Fibroblast of skin of left quadriceps (primary cell): ENCODE measurements around the gene PTPRA.
"Not testable (repeated sequence)": the region's sequence is repeated elsewhere in the genome, so short reads cannot be mapped to it uniquely, and the experiment has no call there.

Experiments used
- DNase-seq, 2 experiments: peaks; one replicate each; pipeline ENCODE4 v3.0.0-alpha.2; 2013; ENCODE audit warnings: low read depth in 2 of 2

The PTPRA gene

DNA sequence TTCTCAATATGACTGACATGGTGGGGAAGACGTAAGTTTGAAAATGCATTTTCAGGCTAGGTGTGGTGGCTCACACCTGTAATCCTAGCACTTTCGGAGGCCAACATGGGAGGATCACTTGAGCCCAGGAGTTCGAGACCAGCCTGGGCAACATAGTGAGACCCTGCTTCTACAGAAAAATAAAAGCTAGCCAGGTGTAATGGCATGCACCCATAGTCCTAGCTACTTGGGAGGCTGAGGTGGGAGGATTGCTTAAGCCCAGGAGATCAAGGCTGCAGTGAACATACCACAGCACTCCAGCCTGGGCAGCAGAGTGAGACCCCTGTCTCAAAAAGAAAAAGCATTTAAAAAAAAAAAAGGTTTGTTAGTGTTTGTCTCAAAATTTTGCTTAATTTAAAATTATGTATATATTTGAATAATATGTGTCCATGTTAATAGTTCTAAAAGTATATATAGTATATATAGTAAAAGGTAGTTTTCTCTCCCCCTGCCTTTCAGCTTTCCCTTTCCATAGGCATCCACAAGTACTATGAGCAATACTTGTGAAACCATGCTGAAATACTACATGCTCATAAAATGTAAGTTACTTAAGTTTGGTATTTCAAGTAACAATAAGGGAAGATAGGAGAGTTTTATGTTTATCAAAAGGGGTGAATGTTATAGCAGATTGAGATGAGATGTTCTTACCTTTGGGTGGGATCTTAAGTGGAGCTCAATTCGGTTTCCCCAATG is 15.1 kb downstream of the PTPRA start:
- no peak for DNase-seq

DNA sequence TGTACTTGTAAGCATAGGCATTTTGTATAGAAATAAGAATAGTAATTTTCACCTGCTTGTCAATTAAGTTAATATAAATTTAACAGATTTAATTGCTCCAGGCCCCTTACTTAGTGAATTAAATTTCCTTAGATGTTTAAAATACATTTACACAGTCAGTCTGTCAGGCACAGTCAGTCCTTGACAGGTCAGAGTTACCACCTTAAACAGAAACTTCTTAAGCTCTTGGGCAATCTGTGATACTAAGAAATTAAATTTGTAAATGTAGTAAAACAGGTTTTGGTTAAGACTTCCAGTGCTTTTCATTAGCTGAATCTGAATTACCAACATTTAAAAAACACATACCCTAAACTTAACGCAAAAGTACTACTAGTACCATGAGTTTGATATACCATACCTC is 15.9 kb downstream of the PTPRA start:
- no peak for DNase-seq

GRCh38 chr20:2889797-2890196 is 16.5 kb downstream of the PTPRA start:
- DNase-seq = no peak

- no peak for DNase-seq
Observed at GRCh38 chr20:2890742-2891141, 17.5 kb downstream of the PTPRA start.

- no peak for DNase-seq
Observed at GRCh38 chr20:2891343-2891742, 18.1 kb downstream of the PTPRA start.

DNA sequence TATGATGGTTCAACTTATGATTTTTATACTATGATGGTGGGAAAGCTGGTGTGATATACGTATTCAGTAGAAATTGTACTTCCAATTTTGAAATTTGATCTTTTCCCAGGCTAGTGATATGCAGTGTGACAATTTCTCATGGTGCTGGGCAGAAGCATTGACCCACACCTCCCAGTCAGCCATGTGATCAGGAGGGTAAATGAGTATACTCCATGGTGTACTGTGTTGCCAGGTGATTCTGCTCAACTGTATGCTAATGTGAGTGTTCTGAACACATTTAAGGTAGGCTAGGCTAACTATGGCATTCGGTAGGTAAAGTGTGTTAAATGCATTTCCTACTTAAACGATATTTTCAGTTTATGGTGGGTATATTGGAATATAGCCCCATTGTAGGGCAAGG is 19.1 kb downstream of the PTPRA start:
- DNase-seq = no peak

DNA sequence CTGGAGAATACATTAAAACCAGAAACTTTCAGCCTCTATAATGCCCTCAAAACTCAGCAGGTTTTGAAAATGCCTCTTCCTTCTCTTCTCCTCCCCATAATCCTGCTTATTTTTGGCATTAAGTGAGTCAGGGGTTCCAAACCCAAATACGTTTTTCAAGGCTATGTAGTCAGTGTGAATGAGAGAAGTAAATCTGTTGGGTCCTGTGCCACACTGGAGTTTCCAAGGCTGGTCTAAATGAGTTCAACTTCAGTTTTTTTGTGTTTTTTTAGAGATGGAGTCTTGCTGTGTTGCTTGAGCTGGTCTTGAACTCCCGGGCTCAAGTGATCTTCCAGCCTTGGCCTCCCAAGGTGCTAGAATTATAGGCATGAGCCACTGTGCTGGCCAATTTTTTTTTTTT is 20.9 kb downstream of the PTPRA start:
- no peak for DNase-seq

GRCh38 chr20:2895154-2895553 is 21.9 kb downstream of the PTPRA start:
- not testable (repeated sequence) for DNase-seq

- no peak for DNase-seq
Observed at GRCh38 chr20:2899243-2899642, 26.0 kb downstream of the PTPRA start.

DNA sequence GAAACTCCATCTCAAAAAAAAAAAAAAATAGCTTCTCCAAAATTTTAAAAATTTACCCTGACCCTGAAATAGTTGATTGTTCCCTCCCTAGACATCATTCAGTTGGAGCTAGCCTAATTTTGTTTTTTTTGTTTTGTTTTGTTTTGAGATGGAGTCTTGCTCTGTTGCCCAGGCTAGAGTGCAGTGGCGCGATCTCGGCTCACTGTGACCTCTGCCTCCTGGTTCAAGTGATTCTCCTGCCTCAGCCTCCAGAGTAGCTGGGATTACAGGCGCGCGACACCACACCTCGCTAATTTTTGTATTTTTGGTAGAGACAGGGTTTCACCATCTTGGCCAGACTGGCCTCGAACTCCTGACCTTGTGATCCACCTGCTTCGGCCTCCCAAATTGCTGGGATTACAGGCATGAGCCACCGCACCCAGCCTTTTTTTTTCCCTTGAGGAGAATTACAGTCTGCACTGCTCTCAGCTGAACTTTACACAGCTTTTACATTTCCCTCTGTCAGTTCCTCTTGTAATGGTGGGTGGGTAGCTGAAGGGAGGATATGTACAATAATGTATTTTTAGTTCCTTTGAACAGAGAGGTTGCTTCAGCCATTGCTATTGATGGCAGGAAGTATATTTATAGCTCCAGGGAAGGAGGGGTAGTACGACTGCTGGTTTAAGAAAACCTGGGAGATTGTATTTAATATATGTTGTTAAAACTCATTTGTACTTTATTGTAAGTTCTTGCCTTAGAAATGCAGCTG is 27.7 kb downstream of the PTPRA start:
- no peak for DNase-seq

GRCh38 chr20:2902291-2902690 is 29.0 kb downstream of the PTPRA start:
- DNase-seq = no peak

DNA sequence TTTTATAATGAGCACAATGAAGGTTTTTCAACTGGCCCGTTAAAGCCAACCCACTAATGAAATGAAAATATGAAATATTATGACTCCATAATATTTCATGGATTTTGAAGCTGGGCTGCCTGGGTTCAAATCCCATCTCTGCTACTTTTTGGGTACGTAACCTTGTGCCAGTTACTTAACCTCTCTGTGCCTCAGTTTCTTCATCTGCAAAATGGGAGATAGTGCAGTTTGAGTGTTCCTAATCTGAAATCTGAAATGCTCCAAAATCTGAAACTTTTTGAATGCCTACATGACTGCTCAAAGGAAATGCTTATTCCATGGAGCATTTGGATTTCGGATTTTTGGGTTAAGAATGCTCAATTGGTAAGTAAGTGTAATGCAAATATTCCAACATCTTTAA is 29.5 kb downstream of the PTPRA start:
- DNase-seq = no peak

- DNase-seq = no peak
Observed at GRCh38 chr20:2903686-2904085, 30.4 kb downstream of the PTPRA start.

DNA sequence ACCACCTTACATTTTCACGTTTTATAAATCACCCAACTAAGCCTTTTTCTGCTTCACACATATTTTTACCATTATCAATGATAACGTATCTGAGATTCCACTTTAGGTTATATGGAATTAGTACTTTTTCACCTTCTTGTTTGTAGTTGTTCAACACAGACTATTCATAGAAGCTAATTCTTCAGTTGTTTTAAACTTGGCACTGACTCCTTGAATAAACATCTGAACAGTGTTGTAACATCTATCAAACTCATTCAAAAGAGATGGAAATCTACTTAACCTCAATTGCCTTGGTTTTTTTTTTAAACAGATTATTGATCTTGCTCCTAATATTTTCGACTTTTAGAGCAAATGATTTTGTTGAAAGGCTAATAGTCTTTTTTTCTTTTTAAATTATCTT is 34.2 kb downstream of the PTPRA start:
- DNase-seq = no peak

DNA sequence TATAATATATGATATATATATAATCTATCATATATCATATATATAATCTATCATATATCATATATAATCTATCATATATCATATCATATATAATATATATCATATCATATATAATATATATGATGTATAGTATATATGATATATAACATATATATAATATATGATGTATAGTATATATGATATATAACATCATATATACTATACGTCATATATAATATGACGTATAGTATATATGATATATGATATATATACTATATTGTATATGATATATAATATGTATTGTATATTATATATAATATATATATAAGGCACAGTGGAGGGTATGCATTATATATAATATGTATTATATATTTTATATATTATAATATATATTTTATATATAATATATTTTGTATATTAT is 36.7 kb downstream of the PTPRA start:
- no peak for DNase-seq

DNA sequence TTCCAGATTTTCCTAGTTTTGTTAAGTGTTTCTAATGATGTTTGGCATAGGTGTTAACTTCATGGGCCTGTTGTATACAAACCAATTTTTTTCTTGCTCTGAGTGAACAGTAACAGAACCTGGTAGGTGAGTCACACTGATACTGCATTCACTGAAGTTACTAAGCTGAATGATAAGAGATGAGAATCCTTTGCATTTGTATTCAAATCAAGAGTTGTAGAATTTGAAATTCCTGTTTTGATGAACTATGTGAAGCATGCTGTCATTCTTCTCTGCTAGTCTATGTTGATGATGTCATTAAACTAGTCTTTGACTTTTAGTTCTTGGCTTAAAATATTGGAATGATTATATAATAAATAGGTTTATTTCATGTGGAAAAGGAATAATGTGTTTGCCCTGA is 37.9 kb downstream of the PTPRA start:
- DNase-seq = no peak

DNA sequence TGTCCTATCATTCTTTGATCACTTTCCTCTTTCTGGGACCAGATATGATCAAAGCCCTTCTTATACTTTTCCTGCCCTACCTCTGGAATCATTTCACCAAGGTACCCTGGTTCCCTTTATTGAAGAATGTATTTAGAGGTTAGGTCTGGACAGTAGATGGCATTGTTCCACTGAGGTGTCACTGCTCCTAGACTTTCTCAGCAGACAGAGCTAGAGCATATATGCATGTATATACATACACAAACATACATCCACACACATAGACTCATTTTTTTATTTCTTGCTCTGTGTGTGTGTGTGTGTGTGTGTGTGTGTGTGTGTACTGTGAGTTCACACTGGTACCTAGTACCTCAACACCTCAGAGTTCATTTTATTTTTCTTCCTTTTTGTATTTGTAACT is 40.9 kb downstream of the PTPRA start:
- no peak for DNase-seq

GRCh38 chr20:2917266-2917665 is 44.0 kb downstream of the PTPRA start:
- DNase-seq = no peak

DNA sequence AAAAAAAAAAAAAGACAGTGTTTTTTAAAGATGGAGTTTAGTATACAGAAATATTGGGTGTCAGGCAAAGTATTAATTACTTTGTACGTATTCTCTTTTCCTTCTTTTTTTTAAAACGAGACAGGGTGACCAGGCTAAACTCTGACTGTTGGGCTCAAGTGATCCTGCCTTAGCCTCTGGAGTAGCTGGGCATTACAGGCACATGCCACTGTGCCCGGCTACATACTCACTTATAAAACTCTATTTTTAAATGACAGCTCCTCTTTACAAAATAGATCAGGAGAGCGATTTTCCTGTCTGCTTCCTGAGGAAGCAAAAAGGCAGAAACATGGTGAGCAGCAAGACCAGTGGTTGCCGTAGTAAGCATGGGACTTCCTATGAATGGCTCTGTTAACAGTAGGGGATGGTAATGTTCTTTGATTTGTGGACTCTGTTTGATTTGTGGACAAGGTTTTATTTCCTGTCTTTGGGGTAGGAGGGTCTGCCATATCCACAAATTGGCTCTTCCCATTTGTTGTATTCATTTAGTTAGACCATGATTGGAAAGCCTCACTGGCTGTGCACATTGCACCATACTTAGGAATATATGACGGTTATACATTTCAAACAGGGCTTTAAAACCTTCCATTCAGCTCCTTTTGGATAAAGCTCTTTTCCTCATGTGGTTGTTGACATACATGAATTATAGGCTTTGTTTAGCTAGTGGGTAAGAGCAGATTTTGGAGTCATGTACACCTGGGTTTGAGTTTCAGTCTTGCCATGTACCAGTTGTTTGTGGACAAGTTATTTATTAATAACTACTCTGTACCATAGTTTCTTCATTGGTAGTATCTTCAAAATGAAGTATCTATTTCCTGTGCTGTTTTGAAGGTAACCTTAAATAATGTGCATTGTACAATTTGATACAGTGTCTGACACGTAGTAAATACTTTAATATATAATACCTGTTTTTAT is 45.1 kb downstream of the PTPRA start:
- no peak for DNase-seq

DNA sequence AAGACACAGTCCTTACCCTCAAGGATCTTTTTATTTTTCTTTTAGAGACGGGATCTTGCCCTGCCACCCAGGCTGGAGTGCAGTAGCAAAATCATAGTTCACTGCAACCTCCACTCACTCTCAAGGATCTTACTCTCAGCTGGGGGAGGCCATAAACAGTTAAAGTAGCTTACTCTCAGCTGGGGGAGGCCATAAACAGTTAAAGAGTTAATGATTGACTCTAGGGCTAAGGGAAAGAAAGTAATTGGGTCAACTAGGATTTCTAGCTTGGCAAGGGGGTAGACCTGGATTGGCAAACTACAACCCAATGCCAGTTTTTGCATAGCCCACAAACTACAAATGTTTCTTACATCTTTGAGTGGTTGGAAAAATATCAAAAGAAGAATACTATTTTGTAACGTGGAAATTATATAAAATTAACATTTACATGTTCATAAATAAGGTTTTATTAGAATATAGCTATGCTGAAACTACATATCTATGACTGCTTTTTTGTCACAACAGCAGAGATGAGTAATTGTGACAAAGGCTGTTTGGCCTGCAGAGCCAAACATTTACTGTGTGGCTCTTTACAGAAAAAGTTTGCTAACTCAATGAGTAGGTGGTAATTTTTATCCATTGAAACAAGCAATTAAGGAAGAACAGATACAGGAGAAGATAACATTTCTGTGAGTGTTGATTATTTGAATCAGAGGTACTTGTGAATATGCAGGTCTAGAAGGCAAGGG is 46.4 kb downstream of the PTPRA start:
- DNase-seq = no peak

- no peak for DNase-seq
Observed at GRCh38 chr20:2920473-2920872, 47.2 kb downstream of the PTPRA start.

DNA sequence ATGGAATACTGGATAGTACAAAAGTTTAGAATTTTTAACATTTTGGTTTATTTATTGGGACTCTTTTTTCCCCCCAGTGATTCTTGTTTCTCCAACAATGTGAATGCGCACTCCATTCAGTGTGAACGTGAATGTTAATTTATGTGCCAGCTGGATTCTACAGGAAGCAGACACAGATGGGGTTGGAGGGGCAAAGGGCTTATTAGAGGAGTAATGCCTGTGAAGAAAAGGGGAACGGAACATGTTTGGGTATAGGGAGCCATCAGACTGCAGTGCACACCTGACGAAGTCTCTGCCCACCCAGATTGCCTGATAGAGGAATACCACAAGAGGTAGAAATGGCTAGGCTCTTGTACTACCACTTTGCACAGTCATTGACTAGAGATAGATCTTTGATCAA is 48.2 kb downstream of the PTPRA start:
- no peak for DNase-seq
